Left ventricle myocardium inferior (tissue), 1 donor: Measurements from ENCODE around the gene EFNA5. TPM values are rescaled to one million over a fixed set of nuclear protein-coding genes. Genes with fewer than 3 reads are reported as not detected.
A peak's percentile ranks its signal among the peaks of the same experiment; 100 is the strongest.

Experiments
- DNase-seq: peaks from one replicate; pipeline ENCODE4 v3.0.0-alpha.2; 2020
- H3K27ac ChIP-seq: fragments of 200-600 bp; replicated peaks from 2 replicates; pipeline ENCODE4 v1.8.0; 2021
- H3K27me3 ChIP-seq: fragments of 200-600 bp; 2 replicates; pipeline ENCODE4 v1.8.0; 2021; ENCODE audit warnings: low read depth
- H3K36me3 ChIP-seq: fragments of 200-600 bp; 2 replicates; pipeline ENCODE4 v1.8.0; 2021
- H3K4me1 ChIP-seq: fragments of 200-600 bp; 2 replicates; pipeline ENCODE4 v1.8.0; 2021
- H3K4me3 ChIP-seq: fragments of 200-600 bp; 2 replicates; pipeline ENCODE4 v1.8.0; 2021; ENCODE audit warnings: mild to moderate bottlenecking, moderate library complexity
- H3K9me3 ChIP-seq: fragments of 200-600 bp; replicated peaks from 2 replicates; pipeline ENCODE4 v1.8.0; 2021
- intact Hi-C: fragments of 100-400 bp; cut with micrococcal nuclease; formaldehyde crosslinking; loops from one replicate; pipeline ENCODE4 v1.11.0; 2022
- long read RNA-seq: library from polyadenylated mRNA; unstranded; transcript quantifications from one replicate; pipeline ENCODE4 v2.0.0, GENCODE V29; 2021
- total RNA-seq: library from RNA; stranded (reverse); fragmentation: NEBNext Ultra II Directional; extraction: Animal tissue kit (Norgen Biotek cat#: 25700); gene quantifications from one replicate; pipeline ENCODE4 v1.2.1, GENCODE V29; 2021
- TF ChIP-seq, protein P1 (sequence below): fragments of 200-600 bp; IDR thresholded peaks from 2 replicates; pipeline ENCODE4 v1.8.0; 2021; ENCODE audit warnings: antibody characterized with exemption, mild to moderate bottlenecking, borderline replicate concordance
- donor health status: DM: no; HTN: yes; CAD: no; lungs with severe emphysema.

EFNA5 gene
- 28.2 TPM for total RNA-seq
- long read RNA-seq, partial matches to known transcripts = 0 of 3 reads
- long read RNA-seq, other reads (novel, unspliced or antisense) = 3 of 3 reads

DNA sequence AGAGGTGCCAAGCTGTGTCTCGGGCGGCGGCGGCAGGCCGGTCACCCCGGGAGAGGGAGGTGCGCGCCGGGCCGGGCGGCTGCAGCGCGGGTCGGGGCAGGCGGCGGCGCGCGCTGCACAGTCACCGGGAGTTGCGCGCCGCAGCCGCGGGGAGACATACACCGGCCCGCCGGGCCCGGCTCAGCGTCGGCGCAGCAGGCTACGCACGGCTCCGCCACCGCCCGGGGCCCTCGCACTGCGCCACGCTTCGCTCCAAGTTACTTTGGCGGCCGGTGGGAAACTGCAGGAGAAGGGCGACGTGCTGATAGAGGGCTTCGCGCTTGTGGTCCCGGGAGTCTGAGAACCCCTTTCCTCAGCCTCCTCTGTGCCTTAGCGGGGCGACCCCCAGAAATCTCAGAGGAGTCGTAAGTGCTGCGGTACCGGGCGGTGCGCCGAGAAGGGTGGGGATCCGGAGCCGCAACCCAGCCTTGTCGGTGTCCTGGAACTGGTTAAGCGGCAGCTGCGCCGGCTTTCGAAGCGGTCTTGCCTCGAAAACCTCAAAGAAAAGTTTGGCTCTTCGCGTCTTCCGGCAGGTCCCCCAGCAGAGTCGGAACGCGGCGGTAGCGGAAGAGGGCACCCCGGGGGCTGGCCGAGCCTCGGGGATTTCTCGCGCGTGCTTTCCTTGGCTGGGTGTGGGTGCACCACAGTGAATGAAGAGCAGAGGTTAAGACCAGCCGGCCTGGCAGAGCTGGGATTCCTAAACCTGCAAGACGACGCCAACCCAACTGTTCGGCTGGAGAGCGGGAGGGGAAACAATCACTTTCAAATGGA is at the start of gene EFNA5:
TSS of gene EFNA5 (minus strand) at position 6 of the 810 bp plus-strand sequence.
- peaks cover 61% of the 10 kb centered on the region for H3K27me3 ChIP-seq
- H3K27ac ChIP-seq = peak within 1 kb of the TSS; percentile 92

DNA sequence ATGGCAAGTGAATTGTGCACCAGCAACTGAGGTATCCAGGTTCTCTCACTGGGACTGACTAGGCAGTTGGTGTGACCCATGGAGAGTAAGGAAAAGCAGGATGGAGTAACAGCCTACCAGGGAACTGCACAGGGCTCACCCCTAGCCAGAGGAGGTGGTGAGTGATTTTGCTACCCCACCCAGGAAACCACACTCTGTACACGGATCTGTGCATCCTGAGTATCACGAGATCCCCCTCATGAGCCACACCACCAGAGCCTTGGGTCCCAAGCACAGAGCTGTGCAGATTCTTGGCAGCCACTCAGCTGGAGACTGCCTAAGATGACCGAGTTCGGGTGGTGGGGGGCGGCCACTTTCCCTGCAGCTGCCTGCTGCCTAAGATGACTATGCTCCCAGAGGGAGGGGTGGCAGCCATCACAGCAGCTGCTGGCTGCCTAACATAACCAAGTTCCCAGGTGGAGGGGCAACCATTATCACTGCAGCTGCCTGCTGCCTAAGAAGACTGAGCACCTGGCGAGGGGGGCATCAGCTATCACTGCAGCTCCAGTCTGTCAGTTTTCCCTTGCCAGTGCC is 48.4 kb upstream of the EFNA5 start:
- Histone ChIP-seq H3K9me3 (peaks cover 64% of the 10 kb centered on the region), H3K4me3 (no peak overlapping the region), H3K4me1 (no peaks in the 10 kb centered on the region), H3K27ac (no peak overlapping the region), H3K36me3 (no peaks in the 10 kb centered on the region), H3K27me3 (no peaks in the 10 kb centered on the region)
- TF ChIP-seq, protein P1, sequence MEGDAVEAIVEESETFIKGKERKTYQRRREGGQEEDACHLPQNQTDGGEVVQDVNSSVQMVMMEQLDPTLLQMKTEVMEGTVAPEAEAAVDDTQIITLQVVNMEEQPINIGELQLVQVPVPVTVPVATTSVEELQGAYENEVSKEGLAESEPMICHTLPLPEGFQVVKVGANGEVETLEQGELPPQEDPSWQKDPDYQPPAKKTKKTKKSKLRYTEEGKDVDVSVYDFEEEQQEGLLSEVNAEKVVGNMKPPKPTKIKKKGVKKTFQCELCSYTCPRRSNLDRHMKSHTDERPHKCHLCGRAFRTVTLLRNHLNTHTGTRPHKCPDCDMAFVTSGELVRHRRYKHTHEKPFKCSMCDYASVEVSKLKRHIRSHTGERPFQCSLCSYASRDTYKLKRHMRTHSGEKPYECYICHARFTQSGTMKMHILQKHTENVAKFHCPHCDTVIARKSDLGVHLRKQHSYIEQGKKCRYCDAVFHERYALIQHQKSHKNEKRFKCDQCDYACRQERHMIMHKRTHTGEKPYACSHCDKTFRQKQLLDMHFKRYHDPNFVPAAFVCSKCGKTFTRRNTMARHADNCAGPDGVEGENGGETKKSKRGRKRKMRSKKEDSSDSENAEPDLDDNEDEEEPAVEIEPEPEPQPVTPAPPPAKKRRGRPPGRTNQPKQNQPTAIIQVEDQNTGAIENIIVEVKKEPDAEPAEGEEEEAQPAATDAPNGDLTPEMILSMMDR = no peak
- DNase-seq = no peak
- intact Hi-C loops = no loop called here

More for the DNA sequence above, at the start of gene EFNA5:
- peak; percentile 31 for DNase-seq
- Histone ChIP-seq H3K36me3 (no peaks in the 10 kb centered on the region), H3K9me3 (no peaks in the 10 kb centered on the region), H3K4me3 (peak within 1 kb of the TSS; percentile 77), H3K4me1 (peaks cover 53% of the 10 kb centered on the region)
- intact Hi-C loops = no loop called here
- TF ChIP-seq, protein P1 = no peak

DNA sequence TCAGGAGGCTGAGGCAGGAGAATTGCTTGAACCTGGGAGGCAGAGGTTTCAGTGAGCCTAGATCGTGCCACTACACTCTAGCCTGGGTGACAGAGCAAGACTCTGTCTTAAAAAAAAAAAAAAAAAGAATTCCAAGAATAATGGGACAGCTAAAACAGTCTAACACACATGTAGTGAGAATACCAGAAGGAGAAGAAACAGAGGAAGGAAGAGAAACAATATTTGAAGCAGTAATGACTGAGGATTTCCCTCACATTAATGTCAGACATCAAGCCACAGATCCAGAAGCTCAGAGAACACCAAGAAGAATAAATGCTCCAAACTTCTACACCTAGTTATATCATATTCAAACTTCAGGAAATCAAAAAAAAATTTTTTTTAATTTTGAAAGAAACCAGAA is 47.1 kb upstream of the EFNA5 start:
- H3K36me3 ChIP-seq = no peaks in the 10 kb centered on the region
- H3K27me3 ChIP-seq = no peaks in the 10 kb centered on the region
- peaks cover 53% of the 10 kb centered on the region for H3K9me3 ChIP-seq
- intact Hi-C loops = no loop called here
- H3K4me1 ChIP-seq = no peaks in the 10 kb centered on the region
- H3K4me3 ChIP-seq = no peak overlapping the region
- H3K27ac ChIP-seq = no peak overlapping the region
- no peak for DNase-seq
- TF ChIP-seq, protein P1 = no peak

DNA sequence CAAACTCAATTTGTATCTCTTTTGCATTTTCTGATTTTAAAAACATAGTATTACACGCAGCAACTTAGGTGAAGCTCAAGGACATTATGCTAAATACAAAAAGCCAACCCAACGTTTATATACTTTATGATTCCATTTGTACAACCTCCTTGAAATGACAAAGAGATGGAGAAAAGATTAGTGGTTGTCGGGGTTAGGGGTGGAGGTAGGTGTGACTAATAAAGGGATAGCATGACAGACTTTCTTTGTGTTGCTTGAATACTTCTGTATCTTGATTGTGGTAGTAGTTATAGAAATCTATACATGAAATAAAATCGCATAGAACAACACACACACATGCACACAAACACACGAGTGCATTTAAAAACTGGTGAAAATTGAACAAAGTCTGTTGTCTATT is 42.5 kb upstream of the EFNA5 start:
- Histone ChIP-seq H3K27ac (no peak overlapping the region), H3K27me3 (no peaks in the 10 kb centered on the region), H3K4me3 (no peak overlapping the region), H3K36me3 (no peaks in the 10 kb centered on the region), H3K4me1 (no peaks in the 10 kb centered on the region), H3K9me3 (peaks cover 20% of the 10 kb centered on the region)
- no peak for DNase-seq
- TF ChIP-seq, protein P1 = no peak
- intact Hi-C loops = no loop called here

DNA sequence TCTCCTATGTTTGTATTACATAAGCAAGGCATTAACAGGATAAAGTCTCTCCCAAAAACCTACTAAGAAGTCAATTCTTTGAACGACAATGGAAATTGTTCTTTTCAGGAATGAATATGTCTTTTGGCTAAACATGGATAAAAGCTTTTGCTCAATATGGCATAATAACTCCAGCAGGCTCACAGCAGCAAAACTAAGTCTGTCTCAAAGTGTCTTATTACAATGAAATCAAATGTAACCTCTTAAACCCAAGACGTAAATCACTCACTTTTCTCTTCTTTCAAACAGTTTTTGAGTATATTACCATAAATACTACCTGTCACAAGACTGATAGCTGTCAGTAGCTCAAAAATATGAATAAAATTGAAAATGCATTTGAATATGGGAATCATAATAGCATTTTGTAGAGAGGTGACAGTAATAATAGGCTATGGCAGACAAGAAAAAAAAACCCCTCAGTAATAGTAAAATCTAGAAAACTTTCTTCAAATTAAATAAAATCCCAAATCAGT is 41.7 kb upstream of the EFNA5 start:
- H3K36me3 ChIP-seq = no peaks in the 10 kb centered on the region
- H3K4me3 ChIP-seq = no peak overlapping the region
- peaks cover 18% of the 10 kb centered on the region for H3K9me3 ChIP-seq
- no peaks in the 10 kb centered on the region for H3K4me1 ChIP-seq
- DNase-seq = no peak
- no peaks in the 10 kb centered on the region for H3K27me3 ChIP-seq
- TF ChIP-seq, protein P1 = no peak
- no peak overlapping the region for H3K27ac ChIP-seq
- intact Hi-C loops = no loop called here
